AG04449 (cell line): ENCODE results near the gene SPACA4.

Experiments
- CTCF ChIA-PET: fragments of 350-600 bp; formaldehyde crosslinking; extraction: SDS; loops from one replicate; lab custom pipeline; 2021; ENCODE audit warnings: antibody characterized with exemption; lab: Yijun Ruan, JAX
- POLR2A ChIA-PET: fragments of 400-600, 350-600 bp; formaldehyde crosslinking; extraction: SDS; loops from one replicate; lab custom pipeline; 2020; ENCODE audit warnings: antibody characterized with exemption, inconsistent platforms; lab: Yijun Ruan, JAX
- DNase-seq: peaks from one replicate; pipeline ENCODE4 v3.0.0-alpha.2; 2010; ENCODE audit warnings: low read depth, low spot score
- H3K4me3 ChIP-seq: 2 replicates; pipeline ENCODE4 v1.5.1; 2011; ENCODE audit warnings: low read depth, mild to moderate bottlenecking, control low read depth, low read length
- TF ChIP-seq, protein P1 (sequence below): IDR thresholded peaks from one replicate; pipeline ENCODE4 v1.5.1; 2011; ENCODE audit warnings: mild to moderate bottlenecking, moderate library complexity, low read length, control low read depth, inconsistent platforms; ENCODE audit not compliant: insufficient read depth; ENCODE audit errors: missing control alignments

Gene SPACA4

DNA sequence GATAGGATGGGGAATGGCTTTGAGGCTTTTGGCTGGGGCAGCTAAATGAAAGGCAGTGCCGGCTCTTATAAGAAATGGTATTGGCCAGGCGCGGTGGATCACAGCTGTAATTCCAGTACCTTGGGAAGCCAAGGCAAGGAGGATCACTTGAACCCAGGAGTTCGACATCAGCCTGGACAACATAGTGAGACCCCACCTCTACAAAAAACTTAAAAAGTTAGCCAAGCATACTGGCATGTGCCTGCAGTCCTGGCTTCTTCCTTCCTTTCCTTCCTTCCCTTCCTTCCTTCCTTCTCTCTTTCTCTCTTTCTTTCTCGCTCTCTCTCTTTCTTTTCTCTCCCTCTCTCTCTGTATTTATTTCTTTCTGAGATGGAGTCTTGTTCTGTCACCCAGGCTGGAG is 36.3 kb downstream of the SPACA4 start:
- CTCF ChIA-PET = interaction anchor here (1.3 kb wide), 1 partner anchor 200 kb away, joined by 4 read pairs; no protein-coding TSS in a partner anchor
- POLR2A ChIA-PET = no interaction called here

DNA sequence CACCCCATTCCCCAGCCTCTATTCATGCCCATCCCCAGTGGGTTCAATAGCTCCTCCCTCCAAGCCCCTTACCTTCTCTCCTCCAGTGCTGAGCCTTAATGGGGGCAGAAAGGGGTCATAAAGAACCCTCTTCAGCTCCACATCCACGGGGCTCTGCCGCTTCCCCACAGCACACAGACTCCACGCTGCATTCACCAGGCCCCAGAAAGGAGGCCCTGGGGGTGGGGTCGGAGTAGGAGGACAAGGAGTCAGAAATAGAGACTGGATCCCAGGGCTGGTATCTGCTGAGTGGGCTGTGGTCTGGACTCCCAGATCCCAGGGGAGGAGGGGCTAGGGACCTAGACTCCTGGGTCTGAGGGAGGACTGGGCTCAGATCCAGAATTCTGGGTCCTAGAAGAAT is 37.8 kb downstream of the SPACA4 start:
- TF ChIP-seq, protein P1, sequence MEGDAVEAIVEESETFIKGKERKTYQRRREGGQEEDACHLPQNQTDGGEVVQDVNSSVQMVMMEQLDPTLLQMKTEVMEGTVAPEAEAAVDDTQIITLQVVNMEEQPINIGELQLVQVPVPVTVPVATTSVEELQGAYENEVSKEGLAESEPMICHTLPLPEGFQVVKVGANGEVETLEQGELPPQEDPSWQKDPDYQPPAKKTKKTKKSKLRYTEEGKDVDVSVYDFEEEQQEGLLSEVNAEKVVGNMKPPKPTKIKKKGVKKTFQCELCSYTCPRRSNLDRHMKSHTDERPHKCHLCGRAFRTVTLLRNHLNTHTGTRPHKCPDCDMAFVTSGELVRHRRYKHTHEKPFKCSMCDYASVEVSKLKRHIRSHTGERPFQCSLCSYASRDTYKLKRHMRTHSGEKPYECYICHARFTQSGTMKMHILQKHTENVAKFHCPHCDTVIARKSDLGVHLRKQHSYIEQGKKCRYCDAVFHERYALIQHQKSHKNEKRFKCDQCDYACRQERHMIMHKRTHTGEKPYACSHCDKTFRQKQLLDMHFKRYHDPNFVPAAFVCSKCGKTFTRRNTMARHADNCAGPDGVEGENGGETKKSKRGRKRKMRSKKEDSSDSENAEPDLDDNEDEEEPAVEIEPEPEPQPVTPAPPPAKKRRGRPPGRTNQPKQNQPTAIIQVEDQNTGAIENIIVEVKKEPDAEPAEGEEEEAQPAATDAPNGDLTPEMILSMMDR = no peak
- DNase-seq = no peak
- CTCF ChIA-PET = interaction anchor here (1.6 to 3.1 kb wide), 4 partner anchors 30 to 198 kb away, joined by 3 to 40 read pairs (median 26); partner anchors contain the start of gene NTN5
- no peak overlapping the region for H3K4me3 ChIP-seq
- POLR2A ChIA-PET = no interaction called here

More for the DNA sequence above, 36.3 kb downstream of the SPACA4 start:
- no peak for DNase-seq
- TF ChIP-seq, protein P1 = no peak
- no peak overlapping the region for H3K4me3 ChIP-seq

DNA sequence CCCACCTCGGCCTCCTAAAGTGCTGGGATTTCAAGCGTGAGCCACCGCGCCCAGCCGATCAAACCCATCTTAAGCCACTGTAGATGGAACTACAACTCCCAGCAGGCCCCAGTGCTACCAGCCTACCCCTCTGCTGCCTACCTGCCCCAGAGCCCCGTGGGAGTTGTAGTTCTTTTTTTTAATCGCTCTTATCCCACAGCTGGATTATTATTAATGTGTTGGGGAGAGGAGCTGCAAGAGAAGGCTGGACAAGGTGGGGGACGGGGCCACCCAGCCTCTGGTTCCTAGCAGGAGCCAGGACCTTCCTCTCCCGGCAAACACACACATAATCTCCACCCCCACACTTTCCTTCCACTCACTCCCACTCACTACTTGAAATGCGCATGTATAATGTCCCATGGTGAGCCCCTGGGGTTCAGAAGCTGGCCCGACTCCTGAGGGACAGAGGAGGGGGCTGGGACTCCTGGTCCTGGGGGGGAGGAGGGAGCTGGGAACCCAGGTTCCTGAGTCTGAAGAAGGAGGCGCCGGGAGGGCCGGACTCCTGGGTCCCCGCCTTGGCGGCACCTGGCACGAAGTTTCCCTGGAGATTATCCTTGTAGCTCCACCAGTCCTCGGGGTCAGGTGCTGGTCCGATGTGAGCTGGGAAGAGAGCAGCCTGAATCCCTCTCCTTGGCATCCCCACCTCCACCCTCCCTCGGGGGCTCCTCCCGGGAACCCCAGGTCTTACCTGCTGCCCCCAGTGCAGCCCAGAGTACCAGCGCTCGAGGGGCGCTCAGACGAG is 38.5 kb downstream of the SPACA4 start:
- TF ChIP-seq, protein P1 = no peak
- DNase-seq = no peak
- H3K4me3 ChIP-seq = peak overlapping the region; percentile 57
- CTCF ChIA-PET = interaction anchor here (0.7 to 3.1 kb wide), 18 partner anchors 8 to 327 kb away, joined by 3 to 40 read pairs (median 5); partner anchors contain the start of genes DBP, HSD17B14 and NTN5
- POLR2A ChIA-PET = interaction anchor here (0.6 kb wide), 1 partner anchor 121 kb away, joined by 3 read pairs; no protein-coding TSS in a partner anchor

DNA sequence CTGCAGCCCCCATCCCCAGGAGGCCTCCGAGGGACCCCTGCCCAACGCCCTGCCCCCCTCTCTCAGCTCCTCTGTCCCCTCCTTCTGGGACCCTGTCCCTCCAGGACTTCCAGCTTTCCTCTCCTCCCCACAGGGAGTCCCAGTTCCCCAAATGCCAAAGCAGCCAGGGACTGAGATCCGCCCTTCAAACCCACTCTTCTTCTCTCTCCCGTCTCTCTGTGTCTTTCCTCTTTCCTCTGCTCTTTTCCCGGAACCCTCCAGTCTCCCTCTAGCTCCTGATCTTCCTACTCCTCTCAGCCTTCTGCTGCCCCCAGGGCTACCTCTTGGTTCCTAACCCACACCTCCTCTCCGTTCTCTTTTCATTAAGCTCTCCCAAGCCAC is 39.1 kb downstream of the SPACA4 start:
- ChIA-PET CTCF (interaction anchor here (0.7 to 3.1 kb wide), 19 partner anchors 8 to 326 kb away, joined by 3 to 40 read pairs (median 5); partner anchors contain the start of genes DBP, HSD17B14 and NTN5), POLR2A (interaction anchor here (0.6 kb wide), 1 partner anchor 120 kb away, joined by 3 read pairs; no protein-coding TSS in a partner anchor)
- TF ChIP-seq, protein P1 = no peak
- no peak for DNase-seq
- H3K4me3 ChIP-seq = peak overlapping the region; percentile 57

DNA sequence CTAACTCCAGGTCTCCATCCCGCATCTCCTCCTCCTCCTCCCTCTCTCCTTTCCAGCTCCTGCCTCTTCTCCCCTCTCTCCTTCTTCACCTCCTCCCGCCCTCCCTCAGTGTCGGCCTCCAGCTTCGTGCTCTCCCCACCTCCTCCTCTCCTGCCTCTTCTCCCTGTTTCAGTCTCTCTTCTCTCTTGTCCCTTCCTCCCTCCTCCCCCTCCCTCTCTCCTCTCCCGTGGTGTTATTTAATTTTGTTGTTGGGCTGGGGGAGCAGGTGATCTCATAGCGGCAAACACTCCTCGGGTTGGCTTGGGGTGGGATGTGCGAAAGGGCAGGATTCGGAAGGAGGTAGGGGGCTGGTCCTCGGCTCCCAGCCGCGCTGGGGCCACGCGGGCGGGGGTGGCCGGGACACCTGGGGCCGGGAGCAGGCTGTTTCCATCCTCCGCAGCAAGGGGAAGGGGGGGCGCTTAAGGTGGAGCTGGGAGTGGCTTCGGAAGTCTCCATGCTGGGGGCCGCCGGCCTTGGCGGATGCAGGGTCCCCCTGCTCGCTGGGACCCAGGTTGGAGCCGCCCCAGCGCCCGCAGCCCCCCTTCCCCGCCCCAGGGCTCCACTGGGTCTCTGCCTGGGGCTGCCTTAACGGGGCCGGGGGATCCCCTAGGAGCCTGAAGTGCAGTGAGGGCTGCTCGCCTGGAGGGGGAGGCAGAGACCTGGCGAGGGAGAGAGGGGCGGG is 39.6 kb downstream of the SPACA4 start, which contains the start of gene CA11:
Gene CA11 (minus strand): TSS at position 187 of the 721 bp plus-strand sequence. CDS start 555 bp downstream, outside the sequence.
- H3K4me3 ChIP-seq = peak within 1 kb of the TSS; percentile 57
- no peak for DNase-seq
- ChIA-PET POLR2A (no interaction called here), CTCF (interaction anchor here (0.7 to 3.1 kb wide), 17 partner anchors 8 to 326 kb away, joined by 3 to 40 read pairs (median 5); partner anchors contain the start of genes DBP, HSD17B14 and NTN5)
- TF ChIP-seq, protein P1 = peak; percentile 95
